IPS-20b (cell line): ENCODE measurements around the gene CAMTA2.

ENCODE experiments used
- H3K27ac ChIP-seq: one replicate; pipeline ENCODE4 v1.5.1; 2013; ENCODE audit warnings: low read length
- H3K27me3 ChIP-seq: 2 replicates; pipeline ENCODE4 v1.6.1; 2013; ENCODE audit warnings: mild to moderate bottlenecking, low read length, inconsistent platforms; ENCODE audit not compliant: insufficient read depth
- H3K36me3 ChIP-seq: 2 replicates; pipeline ENCODE4 v1.6.1; 2013; ENCODE audit warnings: low read depth, mild to moderate bottlenecking, inconsistent platforms, low read length, moderate library complexity; ENCODE audit not compliant: insufficient read depth
- H3K4me1 ChIP-seq: 2 replicates; pipeline ENCODE4 v1.6.1; 2013; ENCODE audit warnings: mild to moderate bottlenecking, control low read depth, inconsistent platforms, low read length, moderate library complexity; ENCODE audit not compliant: insufficient read depth
- H3K4me3 ChIP-seq: 2 replicates; pipeline ENCODE4 v1.5.1; 2013; ENCODE audit warnings: mild to moderate bottlenecking, low read length, inconsistent platforms
- H3K9ac ChIP-seq: 2 replicates; pipeline ENCODE4 v1.6.1; 2013; ENCODE audit warnings: low read depth, mild to moderate bottlenecking, inconsistent platforms, low read length, moderate library complexity
- H3K9me3 ChIP-seq: 2 replicates; pipeline ENCODE4 v1.6.1; 2013; ENCODE audit warnings: mild to moderate bottlenecking, low read depth, low read length, inconsistent platforms; ENCODE audit not compliant: insufficient read depth

Gene CAMTA2

DNA sequence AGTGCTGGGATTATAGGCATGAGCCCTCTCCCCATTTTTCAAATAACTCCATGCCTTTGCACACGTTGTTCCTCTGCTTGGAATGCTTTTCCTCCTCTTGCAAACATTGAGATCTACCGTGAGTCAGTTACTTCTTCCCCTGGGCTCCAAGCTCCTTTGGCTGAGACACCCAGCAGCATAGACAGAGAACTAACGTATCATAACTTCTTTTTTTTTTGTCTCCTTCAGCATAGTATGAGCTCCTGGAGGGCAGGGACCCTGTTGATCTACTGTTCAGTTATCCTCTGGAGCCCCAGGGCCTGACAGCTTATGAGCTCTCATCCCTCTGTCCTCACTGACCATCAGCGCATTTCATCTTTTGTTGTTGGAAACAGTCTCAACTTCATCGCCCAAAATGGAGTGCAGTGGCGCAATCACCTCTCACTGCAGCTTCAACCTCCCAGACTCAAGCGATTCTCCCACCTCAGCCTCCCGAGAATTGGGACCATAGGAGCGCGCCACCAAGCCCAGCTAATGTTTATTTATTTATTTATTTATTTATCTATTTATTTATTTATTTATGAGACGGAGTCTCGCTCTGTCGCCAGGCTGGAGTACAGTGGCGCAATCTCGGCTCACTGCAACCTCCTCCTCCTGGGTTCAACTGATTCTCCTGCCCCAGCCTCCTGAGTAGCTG, 22.0 kb downstream of the CAMTA2 start:
- peaks cover 11% of the 10 kb centered on the region for H3K4me1 ChIP-seq
- no peak overlapping the region for H3K27ac ChIP-seq
- H3K9ac ChIP-seq: no peak overlapping the region
- no peaks in the 10 kb centered on the region for H3K9me3 ChIP-seq
- H3K27me3 ChIP-seq: peaks cover 3% of the 10 kb centered on the region; the same call in 1 of the 2 replicates
- H3K36me3 ChIP-seq: peaks cover 14% of the 10 kb centered on the region
- no peak overlapping the region for H3K4me3 ChIP-seq

DNA sequence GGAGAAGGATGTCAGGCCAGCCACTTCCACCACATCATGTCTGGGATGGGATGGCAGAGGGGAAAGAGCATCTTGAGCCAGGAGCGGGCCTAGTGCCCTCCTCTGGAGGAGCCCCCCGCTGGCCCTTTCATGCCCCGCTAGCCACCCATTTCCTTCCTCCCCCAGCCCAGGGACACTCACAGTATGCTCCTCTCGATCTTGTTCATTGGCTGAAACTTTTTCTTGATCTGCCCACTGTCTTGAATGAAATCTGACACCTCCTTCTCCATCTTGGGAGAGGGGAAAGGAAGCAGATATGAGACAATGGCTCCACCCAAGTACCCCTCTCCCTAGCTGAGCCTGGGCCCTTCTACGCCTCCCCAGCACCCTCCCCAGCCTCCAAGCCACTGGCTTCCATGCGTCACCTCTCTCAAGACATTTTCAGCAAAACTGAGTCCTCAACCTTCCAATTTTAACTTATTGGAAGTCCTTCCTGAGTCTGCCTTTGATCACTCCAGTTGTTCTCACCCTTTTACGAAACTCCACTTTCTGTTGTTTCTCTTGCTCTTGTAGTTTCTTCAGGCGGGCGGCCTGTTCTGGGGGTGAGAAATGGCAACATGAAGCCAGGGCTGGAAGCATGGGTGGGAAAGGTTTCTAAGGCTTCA, 27.1 kb downstream of the CAMTA2 start:
- Histone ChIP-seq H3K36me3 (peaks cover 17% of the 10 kb centered on the region), H3K27me3 (no peaks in the 10 kb centered on the region), H3K4me1 (peaks cover 9% of the 10 kb centered on the region; the same call in 1 of the 2 replicates), H3K9ac (no peak overlapping the region), H3K4me3 (no peak overlapping the region), H3K9me3 (no peaks in the 10 kb centered on the region), H3K27ac (no peak overlapping the region)

DNA sequence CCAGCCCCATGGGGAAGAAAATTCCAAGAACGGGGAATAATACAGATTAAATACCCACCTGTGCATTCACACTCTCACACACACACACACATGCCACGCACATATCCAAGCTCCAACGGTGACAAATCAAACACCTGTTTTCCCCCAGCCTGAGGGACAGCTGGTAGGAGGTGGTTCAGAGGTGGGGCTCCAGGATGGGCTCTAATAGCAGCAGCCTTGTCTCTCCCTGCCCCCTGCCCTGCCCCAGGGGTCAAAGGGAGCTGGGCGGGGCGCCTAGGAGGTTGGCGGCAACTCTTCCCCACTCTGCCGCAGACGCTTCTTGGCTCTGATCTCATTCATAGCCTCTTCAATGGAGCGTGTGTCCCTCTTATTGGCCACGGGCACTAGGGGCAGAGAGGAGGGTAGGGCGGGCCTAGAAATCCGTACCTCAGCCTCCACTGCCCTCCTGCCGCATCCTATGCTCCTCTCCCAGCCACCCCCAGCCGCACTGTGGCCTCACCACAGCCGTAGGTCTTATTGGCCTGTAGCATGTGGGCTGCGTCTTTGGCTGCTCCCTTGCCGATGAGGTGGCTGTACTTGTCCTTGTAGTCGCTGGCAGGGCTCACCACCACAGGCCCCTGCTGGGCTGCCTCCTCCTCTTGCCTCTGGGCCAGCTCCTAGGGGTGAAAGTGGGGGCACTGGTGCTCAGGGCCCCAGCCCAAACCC, 28.1 kb downstream of the CAMTA2 start:
- Histone ChIP-seq H3K9ac (no peak overlapping the region), H3K27me3 (no peaks in the 10 kb centered on the region), H3K4me3 (no peak overlapping the region), H3K36me3 (peaks cover 14% of the 10 kb centered on the region; the same call in 1 of the 2 replicates), H3K9me3 (no peaks in the 10 kb centered on the region), H3K27ac (no peak overlapping the region), H3K4me1 (peaks cover 9% of the 10 kb centered on the region; the same call in 1 of the 2 replicates)

DNA sequence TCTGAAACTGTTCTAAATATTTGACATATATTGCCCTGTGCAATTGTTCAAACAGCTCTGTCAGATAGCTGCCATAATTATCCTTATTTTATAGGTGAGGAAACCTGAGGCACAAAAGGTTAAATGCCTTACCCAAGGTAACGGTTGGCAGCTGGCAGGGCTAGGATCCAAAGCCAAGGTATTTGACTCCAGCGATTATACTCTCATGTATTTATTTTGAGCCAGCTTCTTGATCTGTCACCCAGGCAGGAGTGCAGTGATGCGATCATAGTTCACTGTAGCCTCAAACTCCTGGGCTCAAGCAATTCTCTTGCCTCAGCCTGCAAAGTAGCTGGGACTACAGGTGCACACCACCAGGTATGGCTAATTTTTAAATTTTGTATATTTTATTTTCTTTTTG, 29.4 kb downstream of the CAMTA2 start:
- H3K4me1 ChIP-seq: peaks cover 9% of the 10 kb centered on the region; the same call in 1 of the 2 replicates
- H3K27ac ChIP-seq: no peak overlapping the region
- no peaks in the 10 kb centered on the region for H3K27me3 ChIP-seq
- no peak overlapping the region for H3K4me3 ChIP-seq
- H3K36me3 ChIP-seq: peaks cover 14% of the 10 kb centered on the region; the same call in 1 of the 2 replicates
- no peak overlapping the region for H3K9ac ChIP-seq
- no peaks in the 10 kb centered on the region for H3K9me3 ChIP-seq

DNA sequence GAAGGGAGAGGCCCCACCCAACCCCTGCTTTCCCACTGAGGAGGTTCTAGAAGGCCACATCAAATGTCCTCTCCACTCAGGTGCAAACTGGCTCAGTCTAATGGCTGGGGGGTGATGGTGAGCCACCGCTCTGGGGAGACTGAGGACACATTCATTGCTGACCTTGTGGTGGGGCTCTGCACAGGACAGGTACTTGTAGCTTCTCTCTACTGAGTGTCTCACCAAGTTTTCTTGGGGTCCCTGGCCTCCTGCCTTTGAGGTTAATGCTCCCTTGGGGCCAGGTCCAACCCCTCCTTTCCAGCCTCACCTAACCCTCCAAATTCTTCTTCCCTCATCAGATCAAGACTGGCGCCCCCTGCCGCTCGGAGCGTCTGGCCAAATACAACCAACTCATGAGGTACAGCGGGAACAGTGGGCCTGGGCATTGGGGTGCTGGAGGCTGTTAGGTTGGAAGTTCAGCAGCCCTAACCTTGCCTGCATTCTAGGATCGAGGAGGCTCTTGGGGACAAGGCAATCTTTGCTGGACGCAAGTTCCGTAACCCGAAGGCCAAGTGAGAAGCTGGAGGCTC, 30.9 kb downstream of the CAMTA2 start:
- H3K27ac ChIP-seq: no peak overlapping the region
- H3K9ac ChIP-seq: no peak overlapping the region
- H3K4me1 ChIP-seq: peaks cover 12% of the 10 kb centered on the region; the same call in 1 of the 2 replicates
- H3K9me3 ChIP-seq: no peaks in the 10 kb centered on the region
- peaks cover 14% of the 10 kb centered on the region; the same call in 1 of the 2 replicates for H3K36me3 ChIP-seq
- no peak overlapping the region for H3K4me3 ChIP-seq
- H3K27me3 ChIP-seq: no peaks in the 10 kb centered on the region

DNA sequence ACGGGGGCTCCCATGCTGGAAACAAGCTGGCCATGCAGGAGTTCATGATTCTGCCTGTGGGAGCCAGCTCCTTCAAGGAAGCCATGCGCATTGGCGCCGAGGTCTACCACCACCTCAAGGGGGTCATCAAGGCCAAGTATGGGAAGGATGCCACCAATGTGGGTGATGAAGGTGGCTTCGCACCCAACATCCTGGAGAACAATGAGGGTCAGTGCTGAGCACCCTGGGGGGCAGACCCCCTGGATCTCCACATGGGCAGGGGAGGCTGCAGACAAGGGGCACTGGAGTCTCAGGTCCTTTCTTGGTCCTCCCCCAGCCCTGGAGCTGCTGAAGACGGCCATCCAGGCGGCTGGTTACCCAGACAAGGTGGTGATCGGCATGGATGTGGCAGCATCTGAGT, 32.4 kb downstream of the CAMTA2 start:
- Histone ChIP-seq H3K27me3 (no peaks in the 10 kb centered on the region), H3K36me3 (peaks cover 12% of the 10 kb centered on the region; the same call in 1 of the 2 replicates), H3K4me1 (peaks cover 15% of the 10 kb centered on the region; the same call in 1 of the 2 replicates), H3K27ac (no peak overlapping the region), H3K9ac (no peak overlapping the region), H3K4me3 (no peak overlapping the region), H3K9me3 (no peaks in the 10 kb centered on the region)

DNA sequence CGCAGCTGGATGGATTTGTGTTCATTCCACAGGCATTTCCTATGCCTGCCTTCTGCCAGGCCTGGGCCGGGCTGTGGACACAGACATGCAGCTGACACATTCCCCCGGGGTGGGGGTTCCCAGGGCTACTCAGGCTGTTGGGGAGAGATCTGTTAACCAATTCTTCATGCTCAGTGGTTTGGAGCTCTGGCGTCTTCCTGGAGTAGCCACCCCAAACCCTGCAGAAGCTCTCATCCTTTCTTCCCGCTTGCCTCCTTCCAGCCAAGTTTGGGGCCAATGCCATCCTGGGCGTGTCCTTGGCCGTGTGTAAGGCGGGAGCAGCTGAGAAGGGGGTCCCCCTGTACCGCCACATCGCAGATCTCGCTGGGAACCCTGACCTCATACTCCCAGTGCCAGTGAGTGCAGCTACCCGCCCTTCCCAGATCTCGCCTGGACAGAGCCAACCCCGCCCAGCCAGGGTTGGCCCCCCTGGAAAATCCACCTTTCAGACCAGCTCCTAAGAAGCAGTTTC, 34.0 kb downstream of the CAMTA2 start:
- Histone ChIP-seq H3K9ac (no peak overlapping the region), H3K36me3 (no peaks in the 10 kb centered on the region), H3K4me1 (peaks cover 13% of the 10 kb centered on the region; the same call in 1 of the 2 replicates), H3K27me3 (no peaks in the 10 kb centered on the region), H3K27ac (no peak overlapping the region), H3K9me3 (no peaks in the 10 kb centered on the region), H3K4me3 (no peak overlapping the region)

DNA sequence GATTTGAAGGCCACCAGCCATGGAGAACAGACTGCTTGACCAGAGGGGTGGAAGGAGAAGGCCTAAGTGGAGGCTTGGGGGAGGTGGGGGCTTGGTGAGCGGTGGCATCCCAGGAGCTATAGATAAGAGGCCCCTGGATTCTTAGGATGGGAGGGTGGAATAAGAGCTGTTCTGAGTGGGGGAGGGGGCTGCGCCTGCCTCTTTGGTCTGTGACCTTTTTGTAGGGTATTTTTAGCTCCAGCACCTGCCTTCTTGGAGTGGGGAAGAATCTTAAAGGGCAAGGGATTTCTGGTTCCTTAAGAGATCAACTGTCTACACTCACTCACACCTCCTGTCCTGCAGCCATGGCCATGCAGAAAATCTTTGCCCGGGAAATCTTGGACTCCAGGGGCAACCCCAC, 36.0 kb downstream of the CAMTA2 start:
- Histone ChIP-seq H3K36me3 (peaks cover 7% of the 10 kb centered on the region), H3K9ac (peak overlapping the region; percentile 99; the same call in 1 of the 2 replicates), H3K27me3 (no peaks in the 10 kb centered on the region), H3K9me3 (no peaks in the 10 kb centered on the region), H3K4me3 (peak overlapping the region; percentile 89), H3K4me1 (peaks cover 13% of the 10 kb centered on the region; the same call in 1 of the 2 replicates), H3K27ac (no peak overlapping the region)

DNA sequence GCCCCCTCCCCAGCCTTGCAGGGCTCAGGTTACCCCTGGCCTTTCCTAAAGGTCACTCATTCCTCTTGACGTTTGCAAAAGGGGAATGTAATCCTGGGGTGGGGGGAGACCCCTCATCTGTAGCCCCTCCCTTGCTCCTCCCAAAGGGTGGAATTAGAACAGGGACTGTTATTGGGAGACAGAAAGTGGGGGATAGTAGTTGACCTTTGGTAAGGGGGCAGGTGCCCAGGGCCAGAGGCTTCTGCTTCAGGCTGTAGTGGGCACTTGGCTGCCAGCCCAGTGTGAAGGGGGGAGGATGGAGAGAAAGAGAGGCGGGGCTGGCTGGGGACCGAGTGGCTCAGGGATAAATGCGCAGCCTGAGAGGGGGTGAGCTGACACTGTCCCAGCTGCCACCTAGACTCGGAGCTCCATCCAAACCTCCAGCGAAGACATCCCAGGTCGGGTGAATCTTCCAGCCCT, 36.7 kb downstream of the CAMTA2 start, which contains the start of gene ENO3:
TSS of gene ENO3 (plus strand) at position 374 of the 459 bp plus-strand sequence. CDS start 711 bp downstream, outside the sequence.
- H3K27me3 ChIP-seq: no peaks in the 10 kb centered on the region
- peak within 1 kb of the TSS; percentile 99 for H3K9ac ChIP-seq
- H3K36me3 ChIP-seq: peaks cover 14% of the 10 kb centered on the region

DNA sequence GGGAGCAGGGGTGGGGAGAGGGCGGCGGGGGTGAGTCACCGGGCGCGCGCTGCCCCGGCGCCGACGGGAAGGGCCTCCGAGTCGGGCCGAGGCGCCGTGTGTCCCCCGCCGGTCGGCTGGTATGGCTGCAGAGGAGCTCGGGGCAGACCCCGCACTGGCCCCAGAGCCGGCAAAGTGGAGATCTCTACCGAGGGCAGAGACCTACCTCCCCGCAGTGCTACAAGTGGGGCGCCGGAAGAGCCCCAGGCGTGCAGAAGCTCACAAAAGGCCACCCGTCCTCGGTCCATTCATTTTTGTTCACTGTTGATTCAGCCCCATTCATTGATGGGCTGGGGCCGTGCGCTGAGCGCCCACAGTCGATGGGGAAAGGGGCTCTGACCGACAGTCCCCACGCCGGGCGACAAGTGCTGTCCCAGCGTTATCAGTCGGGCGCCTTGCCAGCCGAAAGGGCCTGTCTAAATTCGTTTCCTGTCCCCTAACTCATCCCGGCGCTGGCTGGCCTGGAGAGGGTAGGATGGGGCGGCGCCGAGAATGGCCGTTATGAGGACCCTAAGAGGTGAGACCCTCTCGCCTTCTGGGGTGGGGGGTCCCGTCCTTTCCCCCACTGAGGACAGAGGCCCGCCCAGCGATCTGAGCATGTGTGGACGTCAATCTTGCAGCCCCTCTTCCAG, 37.3 kb downstream of the CAMTA2 start:
- H3K27ac ChIP-seq: peak overlapping the region; percentile 89
- peak overlapping the region; percentile 99 for H3K9ac ChIP-seq
- H3K4me1 ChIP-seq: peaks cover 21% of the 10 kb centered on the region; the same call in 1 of the 2 replicates
- H3K4me3 ChIP-seq: peak overlapping the region; percentile 89
- H3K9me3 ChIP-seq: no peaks in the 10 kb centered on the region
- peaks cover 19% of the 10 kb centered on the region for H3K36me3 ChIP-seq
- no peaks in the 10 kb centered on the region for H3K27me3 ChIP-seq

More for the DNA sequence above, 36.7 kb downstream of the CAMTA2 start, which contains the start of gene ENO3:
- H3K27ac ChIP-seq: peak within 1 kb of the TSS; percentile 89
- no peaks in the 10 kb centered on the region for H3K9me3 ChIP-seq
- H3K4me1 ChIP-seq: peaks cover 18% of the 10 kb centered on the region; the same call in 1 of the 2 replicates
- H3K4me3 ChIP-seq: peak within 1 kb of the TSS; percentile 89
